Karpas-422 (cell line): ENCODE measurements around the gene SDHC. TPM values are rescaled to one million over a fixed set of nuclear protein-coding genes. Genes with fewer than 3 reads are reported as not detected.
A peak's percentile ranks its signal among the peaks of the same experiment; 100 is the strongest.
"Not testable (repeated sequence)": the region's sequence is repeated elsewhere in the genome, so short reads cannot be mapped to it uniquely, and the experiment has no call there.

Experiments used
- DNase-seq: peaks from one replicate; pipeline ENCODE4 v3.0.0-alpha.2; 2015
- H2AFZ ChIP-seq: fragments of 200-600 bp; sonication (generic); 2 replicates; pipeline ENCODE4 v1.6.1; 2014; ENCODE audit warnings: antibody characterized with exemption, low read length, mixed read lengths
- H3K27ac ChIP-seq: fragments of 200-600 bp; sonication (generic); 2 replicates; pipeline ENCODE4 v1.5.1; 2014; ENCODE audit warnings: mild to moderate bottlenecking, low read length, moderate library complexity
- H3K27me3 ChIP-seq: fragments of 200-600 bp; sonication (generic); 2 replicates; pipeline ENCODE4 v1.6.1; 2014; ENCODE audit warnings: low read length, mixed read lengths
- H3K36me3 ChIP-seq: fragments of 200-600 bp; sonication (generic); 2 replicates; pipeline ENCODE4 v1.6.1; 2014; ENCODE audit warnings: low read length, mixed read lengths; ENCODE audit not compliant: insufficient read depth
- H3K4me1 ChIP-seq: fragments of 200-600 bp; sonication (generic); 2 replicates; pipeline ENCODE4 v1.6.1; 2014; ENCODE audit warnings: mild to moderate bottlenecking, low read length, mixed read lengths
- H3K4me2 ChIP-seq: fragments of 200-600 bp; sonication (generic); 2 replicates; pipeline ENCODE4 v1.6.1; 2014; ENCODE audit warnings: low read length, low read depth, mild to moderate bottlenecking; ENCODE audit not compliant: poor library complexity, severe bottlenecking
- H3K4me3 ChIP-seq: fragments of 200-600 bp; sonication (generic); 2 replicates; pipeline ENCODE4 v1.5.1; 2014; ENCODE audit warnings: mild to moderate bottlenecking, antibody characterized with exemption, low read length, mixed read lengths
- H3K79me2 ChIP-seq: fragments of 200-600 bp; sonication (generic); 2 replicates; pipeline ENCODE4 v1.6.1; 2014; ENCODE audit warnings: mild to moderate bottlenecking, low read length, mixed read lengths
- H3K9ac ChIP-seq: fragments of 200-600 bp; sonication (generic); 2 replicates; pipeline ENCODE4 v1.6.0; 2014; ENCODE audit warnings: low read length
- H3K9me2 ChIP-seq: fragments of 200-600 bp; sonication (generic), shearing (Covaris generic); replicated peaks from 2 replicates; pipeline ENCODE4 v1.6.0; 2014; ENCODE audit warnings: mild to moderate bottlenecking, low read length, moderate library complexity; ENCODE audit not compliant: insufficient read depth
- H3K9me3 ChIP-seq: fragments of 300-700, 200-600 bp; sonication (generic); 2 replicates; pipeline ENCODE4 v1.6.1; 2014; ENCODE audit warnings: low read length, mixed read lengths
- H4K20me1 ChIP-seq: fragments of 200-600 bp; sonication (generic); 2 replicates; pipeline ENCODE4 v1.6.1; 2014; ENCODE audit warnings: mild to moderate bottlenecking, antibody characterized with exemption, low read length, low read depth; ENCODE audit not compliant: insufficient read depth
- total RNA-seq: library from RNA; depleted of rRNA; stranded (reverse); fragments of >200 nt; shearing (Covaris generic); gene quantifications from 2 replicates; pipeline ENCODE4 v1.2.3, GENCODE V29; 2014; ENCODE audit warnings: low replicate concordance

Gene SDHC
- total RNA-seq, 1 experiment from 2014 or later = 48.8 TPM

DNA sequence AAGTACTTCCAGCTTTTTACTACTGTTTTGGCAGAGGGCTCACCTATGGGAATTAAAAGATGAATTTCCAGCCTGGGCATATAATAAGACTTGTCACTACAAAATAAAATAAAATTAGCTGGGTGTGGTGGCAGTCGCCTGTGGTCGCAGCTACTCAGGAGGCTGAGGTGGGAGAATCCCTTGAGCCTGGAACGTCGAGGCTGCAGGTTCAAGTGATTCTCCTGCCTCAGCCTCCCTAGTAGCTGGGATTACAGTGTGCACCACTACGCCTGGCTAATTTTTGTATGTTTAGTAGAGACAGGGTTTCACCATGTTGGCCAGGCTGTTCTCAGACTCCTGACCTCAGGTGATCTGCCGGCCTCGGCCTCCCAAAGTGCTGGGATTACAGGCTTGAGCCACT lies 77.0 kb downstream of the SDHC start:
- not testable (repeated sequence) for H2AFZ ChIP-seq

DNA sequence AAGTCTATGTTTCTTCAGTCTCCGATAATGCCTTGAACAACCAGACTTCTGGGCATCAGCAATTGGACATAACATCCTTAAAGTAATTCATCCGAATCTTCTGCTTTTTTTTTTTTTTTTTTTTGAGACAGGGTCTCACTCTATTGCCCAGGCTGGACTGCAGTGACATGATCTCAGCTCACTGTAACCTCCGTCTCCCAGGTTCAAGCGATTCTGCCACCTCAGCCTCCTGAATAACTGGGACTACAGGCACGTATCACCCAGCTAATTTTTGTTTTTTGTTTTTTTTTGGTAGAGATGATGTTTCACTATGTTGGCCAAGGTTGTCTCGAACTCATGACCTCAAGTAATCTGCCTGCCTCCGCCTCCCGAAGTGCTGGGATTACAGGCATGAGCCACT lies 77.4 kb downstream of the SDHC start:
- H3K27ac ChIP-seq = no peak overlapping the region
- H2AFZ ChIP-seq = no peak overlapping the region
- no peaks in the 10 kb centered on the region for H3K79me2 ChIP-seq
- no peak for DNase-seq
- H3K4me3 ChIP-seq = no peak overlapping the region
- H3K4me2 ChIP-seq = no peak overlapping the region
- no peaks in the 10 kb centered on the region for H3K27me3 ChIP-seq
- no peaks in the 10 kb centered on the region for H3K9me3 ChIP-seq
- no peaks in the 10 kb centered on the region for H4K20me1 ChIP-seq
- H3K9me2 ChIP-seq = no peaks in the 10 kb centered on the region
- no peaks in the 10 kb centered on the region for H3K36me3 ChIP-seq
- peaks cover 15% of the 10 kb centered on the region for H3K4me1 ChIP-seq
- H3K9ac ChIP-seq = no peak overlapping the region

More for the DNA sequence above, 77.0 kb downstream of the SDHC start:
- H3K79me2 ChIP-seq, H3K36me3 ChIP-seq, H3K9me3 ChIP-seq, H3K27me3 ChIP-seq, DNase-seq, H3K27ac ChIP-seq, H4K20me1 ChIP-seq, H3K9me2 ChIP-seq: not testable (repeated sequence)
- Histone ChIP-seq H3K4me2 (peak overlapping the region; percentile 94), H3K9ac (peak overlapping the region; percentile 90), H3K4me1 (peaks cover 15% of the 10 kb centered on the region), H3K4me3 (peak overlapping the region; percentile 92; the same call in 1 of the 2 replicates)

DNA sequence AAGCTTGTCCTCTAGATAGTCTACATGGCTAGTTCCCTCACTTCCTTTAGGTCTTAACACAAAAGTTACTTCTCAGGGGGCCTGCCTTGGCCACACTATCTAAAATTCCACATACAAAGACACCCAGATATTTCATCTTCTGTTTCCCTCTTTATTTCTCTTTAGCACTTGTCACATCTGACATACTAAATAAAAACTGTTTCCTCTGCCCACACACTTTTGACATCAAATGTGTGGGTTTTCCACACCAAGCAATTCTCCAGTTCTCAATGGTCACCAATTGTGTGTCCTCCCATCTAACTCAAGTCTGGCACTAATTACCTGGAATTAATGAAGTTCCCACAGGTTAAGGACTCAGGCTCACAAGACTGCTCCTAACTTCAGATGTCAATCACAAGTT lies 79.0 kb downstream of the SDHC start:
- peaks cover 15% of the 10 kb centered on the region for H3K4me1 ChIP-seq
- H3K27ac ChIP-seq = no peak overlapping the region
- DNase-seq = no peak
- H4K20me1 ChIP-seq = no peaks in the 10 kb centered on the region
- H3K9me3 ChIP-seq = no peaks in the 10 kb centered on the region
- no peaks in the 10 kb centered on the region for H3K27me3 ChIP-seq
- no peak overlapping the region for H2AFZ ChIP-seq
- H3K4me3 ChIP-seq = no peak overlapping the region
- no peaks in the 10 kb centered on the region for H3K36me3 ChIP-seq
- H3K9me2 ChIP-seq = no peaks in the 10 kb centered on the region
- H3K4me2 ChIP-seq = no peak overlapping the region
- H3K9ac ChIP-seq = no peak overlapping the region
- H3K79me2 ChIP-seq = no peaks in the 10 kb centered on the region

DNA sequence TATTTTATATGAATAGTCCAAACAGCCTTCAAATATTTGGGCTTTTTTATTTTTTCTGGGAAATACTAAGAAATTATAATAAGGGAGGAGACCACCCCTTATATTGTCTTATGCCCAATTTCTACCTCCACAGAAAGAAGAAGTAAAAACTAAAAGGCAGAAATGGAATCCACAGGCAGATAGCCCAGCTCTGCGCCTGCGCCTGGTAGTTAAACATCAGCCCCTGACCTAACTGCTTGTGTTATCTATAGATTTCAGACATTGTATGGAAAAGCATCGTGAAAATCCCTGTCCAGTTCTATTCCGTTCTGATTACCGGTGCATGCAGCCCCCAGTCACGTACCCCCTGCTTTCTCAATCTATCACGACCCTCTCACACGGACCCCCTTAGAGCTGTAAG lies 82.9 kb downstream of the SDHC start:
- H3K79me2 ChIP-seq, H2AFZ ChIP-seq, H3K27ac ChIP-seq, H3K4me3 ChIP-seq, H4K20me1 ChIP-seq, H3K9me2 ChIP-seq, H3K9me3 ChIP-seq, H3K36me3 ChIP-seq, H3K27me3 ChIP-seq, H3K4me2 ChIP-seq, DNase-seq, H3K9ac ChIP-seq: not testable (repeated sequence)
- H3K4me1 ChIP-seq = peaks cover 12% of the 10 kb centered on the region

- Histone ChIP-seq H3K79me2 (no peaks in the 10 kb centered on the region), H3K4me1 (peaks cover 12% of the 10 kb centered on the region), H3K27ac (peak overlapping the region; percentile 87), H3K9me3 (no peaks in the 10 kb centered on the region), H3K9me2 (no peaks in the 10 kb centered on the region), H3K27me3 (no peaks in the 10 kb centered on the region), H3K9ac (peak overlapping the region; percentile 78), H3K4me3 (peak overlapping the region; percentile 72), H2AFZ (peak overlapping the region; percentile 86), H3K4me2 (peak overlapping the region; percentile 72), H4K20me1 (no peaks in the 10 kb centered on the region), H3K36me3 (no peaks in the 10 kb centered on the region)
- DNase-seq = no peak
Observed at GRCh38 chr1:161398900-161399256, 84.7 kb downstream of the SDHC start.

GRCh38 chr1:161399257-161399998 lies 85.2 kb downstream of the SDHC start:
- Histone ChIP-seq H2AFZ (peak overlapping the region; percentile 86), H3K4me2 (peak overlapping the region; percentile 72), H3K9ac (peak overlapping the region; percentile 78), H3K36me3 (no peaks in the 10 kb centered on the region), H4K20me1 (no peaks in the 10 kb centered on the region), H3K4me1 (peaks cover 12% of the 10 kb centered on the region), H3K9me2 (no peaks in the 10 kb centered on the region), H3K9me3 (no peaks in the 10 kb centered on the region), H3K4me3 (peak overlapping the region; percentile 72), H3K79me2 (no peaks in the 10 kb centered on the region), H3K27ac (peak overlapping the region; percentile 87), H3K27me3 (no peaks in the 10 kb centered on the region)
- DNase-seq = peak; percentile 96

GRCh38 chr1:161402446-161402845 lies 88.3 kb downstream of the SDHC start:
- no peak for DNase-seq
- Histone ChIP-seq H2AFZ (no peak overlapping the region), H3K79me2 (no peaks in the 10 kb centered on the region), H3K9me2 (no peaks in the 10 kb centered on the region), H3K4me1 (peaks cover 12% of the 10 kb centered on the region), H3K27me3 (no peaks in the 10 kb centered on the region), H4K20me1 (no peaks in the 10 kb centered on the region), H3K27ac (no peak overlapping the region), H3K9ac (no peak overlapping the region), H3K4me2 (no peak overlapping the region), H3K9me3 (no peaks in the 10 kb centered on the region), H3K4me3 (no peak overlapping the region), H3K36me3 (no peaks in the 10 kb centered on the region)

- H4K20me1 ChIP-seq = no peaks in the 10 kb centered on the region
- no peak for DNase-seq
- no peak overlapping the region for H3K9ac ChIP-seq
- H3K4me1 ChIP-seq = peaks cover 7% of the 10 kb centered on the region
- no peaks in the 10 kb centered on the region for H3K79me2 ChIP-seq
- no peaks in the 10 kb centered on the region for H3K36me3 ChIP-seq
- no peaks in the 10 kb centered on the region for H3K9me2 ChIP-seq
- H3K27ac ChIP-seq = no peak overlapping the region
- H3K9me3 ChIP-seq = no peaks in the 10 kb centered on the region
- H2AFZ ChIP-seq = no peak overlapping the region
- no peak overlapping the region for H3K4me2 ChIP-seq
- H3K27me3 ChIP-seq = no peaks in the 10 kb centered on the region
- no peak overlapping the region for H3K4me3 ChIP-seq
Observed at GRCh38 chr1:161404051-161404597, 89.9 kb downstream of the SDHC start.
